HCT116 (cell line): ENCODE data around the gene MIEF2. TPM values are rescaled to one million over a fixed set of nuclear protein-coding genes. Genes with fewer than 3 reads are reported as not detected.

Experiments used
- ATAC-seq: fragments of 200-7000 bp; cut with Tn5 transposase; 2 replicates; pipeline ENCODE4 v1.9.1; 2020; ENCODE audit warnings: mild to moderate bottlenecking, moderate library complexity
- BruUV-seq: library from RNA; stranded (reverse); fragments of 400-500 nt; replicated peaks from 2 replicates; lab custom pipeline; 2021; lab: Mats Ljungman, UMichigan
- CTCF ChIA-PET: fragments of 300-600 bp; sonication (Branson Sonifier 250); formaldehyde crosslinking; loops from one replicate; lab custom pipeline; 2021; ENCODE audit warnings: antibody characterized with exemption; lab: Charles Lee
- POLR2A ChIA-PET: fragments of 300-600, 350-600 bp; sonication (Branson Sonifier 250); formaldehyde crosslinking; loops from one replicate; lab custom pipeline; 2021; ENCODE audit warnings: antibody characterized with exemption; lab: Charles Lee
- RAD21 ChIA-PET, 2 experiments: fragments of 300-600 bp; sonication (Branson Sonifier 250); formaldehyde crosslinking; loops; one replicate each; lab custom pipeline; 2023; ENCODE audit warnings: low total read pairs in 2 of 2; ENCODE audit not compliant: uncharacterized antibody in 2 of 2, unreplicated experiment in 2 of 2, low non-redundant PET in 1 of 2; lab: Charles Lee
- DNase-seq: peaks from one replicate; pipeline ENCODE4 v3.0.0-alpha.2; 2010; ENCODE audit warnings: low read depth, low spot score
- H2AFZ ChIP-seq: fragments of 200-600 bp; shearing (Covaris generic), sonication (generic); 2 replicates; pipeline ENCODE4 v1.6.1; 2017; ENCODE audit warnings: low read depth, mixed run types, mixed read lengths, antibody characterized with exemption, low read length; ENCODE audit not compliant: poor library complexity, severe bottlenecking
- H3K27ac ChIP-seq: 2 replicates; pipeline ENCODE4 v1.5.1; 2012; ENCODE audit warnings: low read depth, low read length
- H3K27me3 ChIP-seq: fragments of 200-600 bp; sonication (generic); 2 replicates; pipeline ENCODE4 v1.6.1; 2016; ENCODE audit warnings: mixed run types, low read length, mixed read lengths; ENCODE audit not compliant: insufficient read depth
- H3K36me3 ChIP-seq, 2 experiments: fragments of 200-500 bp in 1 of 2; fragments of 200-600 bp in 1 of 2; sonication (Bioruptor generic) in 1 of 2; sonication (generic) in 1 of 2; 2 replicates each; pipeline versions ENCODE4 v1.5.1 to v1.6.1; 2014 to 2016; ENCODE audit warnings: low read length in 2 of 2, inconsistent platforms in 1 of 2, mixed read lengths in 1 of 2, mixed run types in 1 of 2; ENCODE audit not compliant: insufficient read depth in 2 of 2, control insufficient read depth in 1 of 2
- H3K4me1 ChIP-seq, 2 experiments: fragments of 200-600 bp in 1 of 2; sonication (generic) in 1 of 2; 2 replicates each; pipeline versions ENCODE4 v1.5.1 to v1.6.1; 2012 to 2017; ENCODE audit warnings: low read length in 2 of 2, inconsistent platforms in 1 of 2, mild to moderate bottlenecking in 1 of 2, mixed read lengths in 1 of 2, mixed run types in 1 of 2, moderate library complexity in 1 of 2; ENCODE audit not compliant: insufficient read depth in 2 of 2, control insufficient read depth in 1 of 2
- H3K4me2 ChIP-seq: fragments of 200-600 bp; sonication (generic); 2 replicates; pipeline ENCODE4 v1.6.1; 2017; ENCODE audit warnings: mixed run types, low read length, mixed read lengths
- H3K4me3 ChIP-seq, 2 experiments: fragments of 200-600 bp in 1 of 2; sonication (generic) in 1 of 2; replicated peaks in 1 of 2; 2 replicates each; pipeline ENCODE4 v1.5.1; 2011 to 2016; ENCODE audit warnings: low read length in 2 of 2, control low read depth in 1 of 2, low read depth in 1 of 2, mild to moderate bottlenecking in 1 of 2, mixed read lengths in 1 of 2, mixed run types in 1 of 2
- H3K79me2 ChIP-seq: fragments of 200-600 bp; sonication (generic); 2 replicates; pipeline ENCODE4 v1.6.1; 2017; ENCODE audit warnings: mild to moderate bottlenecking, mixed run types, low read length, moderate library complexity, mixed read lengths; ENCODE audit not compliant: insufficient read depth
- H3K9ac ChIP-seq: fragments of 200-600 bp; sonication (generic); 2 replicates; pipeline ENCODE4 v1.6.1; 2016; ENCODE audit warnings: low read length, mixed read lengths
- H3K9me2 ChIP-seq: fragments of 200-600 bp; sonication (generic), shearing (Covaris generic); 2 replicates; pipeline ENCODE4 v1.6.1; 2017; ENCODE audit warnings: mixed run types, mild to moderate bottlenecking, moderate library complexity; ENCODE audit not compliant: insufficient read depth
- H3K9me3 ChIP-seq, 2 experiments: fragments of 200-500 bp in 1 of 2; fragments of 200-600 bp in 1 of 2; sonication (Bioruptor generic) in 1 of 2; sonication (generic) in 1 of 2; 2 replicates each; pipeline ENCODE4 v1.6.1; 2014 to 2017; ENCODE audit warnings: low read length in 2 of 2, mixed read lengths in 2 of 2, inconsistent platforms in 1 of 2, low read depth in 1 of 2, mild to moderate bottlenecking in 1 of 2, mixed run types in 1 of 2, moderate library complexity in 1 of 2; ENCODE audit not compliant: control insufficient read depth in 1 of 2, insufficient read depth in 1 of 2
- H4K20me1 ChIP-seq: fragments of 200-600 bp; sonication (generic), shearing (Covaris generic); 2 replicates; pipeline ENCODE4 v1.6.1; 2017; ENCODE audit warnings: mixed run types, mild to moderate bottlenecking, moderate library complexity; ENCODE audit not compliant: insufficient read depth
- ELF1 ChIP-seq: IDR thresholded peaks from 2 replicates; pipeline ENCODE4 v1.6.1; 2012; ENCODE audit warnings: low read depth, borderline replicate concordance
- EZH2phosphoT487 ChIP-seq: fragments of 200-600 bp; IDR thresholded peaks from 2 replicates; pipeline ENCODE4 v1.6.1; 2018; ENCODE audit warnings: antibody characterized with exemption, borderline replicate concordance
- FOSL1 ChIP-seq: IDR thresholded peaks from 2 replicates; pipeline ENCODE4 v1.6.1; 2012; ENCODE audit warnings: low read depth
- RAD21 ChIP-seq: IDR thresholded peaks from 2 replicates; pipeline ENCODE4 v1.6.1; 2012; ENCODE audit warnings: low read depth, mild to moderate bottlenecking
- SIN3A ChIP-seq: IDR thresholded peaks from 2 replicates; pipeline ENCODE4 v1.6.1; 2012; ENCODE audit warnings: low read depth
- SP1 ChIP-seq: IDR thresholded peaks from 2 replicates; pipeline ENCODE4 v1.6.1; 2012; ENCODE audit warnings: low read depth
- SRF ChIP-seq: IDR thresholded peaks from 2 replicates; pipeline ENCODE4 v1.6.1; 2012; ENCODE audit warnings: low read depth
- YY1 ChIP-seq: IDR thresholded peaks from 2 replicates; pipeline ENCODE4 v1.6.1; 2011; ENCODE audit warnings: low read length, low read depth, moderate library complexity, mild to moderate bottlenecking; ENCODE audit not compliant: insufficient replicate concordance; ENCODE audit errors: extremely low read depth
- ZBTB33 ChIP-seq: IDR thresholded peaks from 2 replicates; pipeline ENCODE4 v1.6.1; 2011; ENCODE audit warnings: mild to moderate bottlenecking, low read length, moderate library complexity; ENCODE audit not compliant: insufficient replicate concordance; ENCODE audit errors: extremely low read depth
- ZNF274 ChIP-seq: fragments of 200-500 bp; sonication (Bioruptor generic); IDR thresholded peaks from 2 replicates; pipeline ENCODE4 v1.6.1; 2014; ENCODE audit warnings: mild to moderate bottlenecking, low read depth, low read length, inconsistent platforms
- intact Hi-C: fragments of 100-400 bp; cut with micrococcal nuclease; formaldehyde crosslinking; loops from 2 replicates; pipeline ENCODE4 v1.10.0; 2022
- total RNA-seq: library from RNA; stranded (reverse); gene quantifications from one replicate; pipeline ENCODE4 v1.2.1, GENCODE V29; 2021; ENCODE audit not compliant: unreplicated experiment
- TF ChIP-seq, protein P1 (sequence below): IDR thresholded peaks from 2 replicates; pipeline ENCODE4 v1.6.1; 2012
- TF ChIP-seq, protein P2 (sequence below): IDR thresholded peaks from 2 replicates; pipeline ENCODE4 v1.6.1; 2012; ENCODE audit warnings: low read depth

The MIEF2 gene
- total RNA-seq, 1 experiment from 2014 or later, result 9.3 TPM

DNA sequence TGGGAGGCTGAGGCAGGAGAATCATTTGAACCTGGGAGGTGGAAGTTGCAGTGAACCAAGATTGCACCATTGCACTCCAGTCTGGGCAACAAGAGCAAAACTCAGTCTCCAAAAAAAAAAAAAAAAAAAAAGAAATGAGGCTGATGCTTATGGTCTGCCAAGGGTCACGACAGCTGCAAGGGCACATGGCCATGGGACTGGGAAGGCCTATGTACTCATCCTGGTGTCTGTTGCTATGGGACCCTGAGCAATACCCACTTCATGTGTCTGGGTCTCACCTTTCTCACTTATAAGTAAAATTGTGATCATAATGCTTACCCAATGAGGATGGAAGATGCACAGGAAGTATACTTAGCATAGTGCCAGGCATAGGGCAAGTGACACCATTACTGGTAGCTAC lies 16.6 kb downstream of the MIEF2 start:
- H3K36me3 ChIP-seq, result peaks cover 39 to 49% of the 10 kb centered on the region in 2 experiments
- no peak overlapping the region for H3K4me3 ChIP-seq
- BruUV-seq, result no TSS peak
- H3K27me3 ChIP-seq, result no peaks in the 10 kb centered on the region
- no peak for ATAC-seq
- no peaks in the 10 kb centered on the region for H4K20me1 ChIP-seq
- intact Hi-C loops, result no loop called here
- no peak overlapping the region for H3K9ac ChIP-seq
- no peaks in the 10 kb centered on the region for H3K4me1 ChIP-seq
- H2AFZ ChIP-seq, result no peak overlapping the region
- TF ChIP-seq, protein P1, sequence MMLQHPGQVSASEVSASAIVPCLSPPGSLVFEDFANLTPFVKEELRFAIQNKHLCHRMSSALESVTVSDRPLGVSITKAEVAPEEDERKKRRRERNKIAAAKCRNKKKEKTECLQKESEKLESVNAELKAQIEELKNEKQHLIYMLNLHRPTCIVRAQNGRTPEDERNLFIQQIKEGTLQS, result no peak
- no peak for TF ChIP-seq FOSL1
- no peak for TF ChIP-seq ZBTB33
- TF ChIP-seq, all 23 proteins: peak for 0
- H3K4me2 ChIP-seq, result no peak overlapping the region
- ChIA-PET POLR2A (no interaction called here), RAD21 (no interaction called here), CTCF (no interaction called here)
- H3K9me3 ChIP-seq, result no peaks in the 10 kb centered on the region
- H3K79me2 ChIP-seq, result no peaks in the 10 kb centered on the region
- H3K9me2 ChIP-seq, result no peaks in the 10 kb centered on the region
- no peak for DNase-seq
- no peak overlapping the region for H3K27ac ChIP-seq

- ChIA-PET CTCF (no interaction called here), RAD21 (no interaction called here), POLR2A (no interaction called here)
- H2AFZ ChIP-seq, result no peak overlapping the region
- no peak overlapping the region for H3K27ac ChIP-seq
- peaks cover 3% of the 10 kb centered on the region; the same call in 1 of the 2 replicates for H4K20me1 ChIP-seq
- intact Hi-C loops, result no loop called here
- no peak overlapping the region for H3K4me3 ChIP-seq
- H3K9me3 ChIP-seq, result no peaks in the 10 kb centered on the region
- no peak overlapping the region for H3K4me2 ChIP-seq
- H3K9me2 ChIP-seq, result no peaks in the 10 kb centered on the region
- no TSS peak for BruUV-seq
- peaks cover 49 to 63% of the 10 kb centered on the region in 2 experiments for H3K36me3 ChIP-seq
- H3K79me2 ChIP-seq, result no peaks in the 10 kb centered on the region; the same call in 1 of the 2 replicates
- H3K4me1 ChIP-seq, result no peaks in the 10 kb centered on the region
- no peak for DNase-seq
- H3K27me3 ChIP-seq, result no peaks in the 10 kb centered on the region
- H3K9ac ChIP-seq, result no peak overlapping the region
- no peak for ATAC-seq
- no peak for TF ChIP-seq ELF1
- TF ChIP-seq RAD21, result no peak
- TF ChIP-seq YY1, result no peak
- TF ChIP-seq EZH2phosphoT487, result no peak
- TF ChIP-seq, protein P2, sequence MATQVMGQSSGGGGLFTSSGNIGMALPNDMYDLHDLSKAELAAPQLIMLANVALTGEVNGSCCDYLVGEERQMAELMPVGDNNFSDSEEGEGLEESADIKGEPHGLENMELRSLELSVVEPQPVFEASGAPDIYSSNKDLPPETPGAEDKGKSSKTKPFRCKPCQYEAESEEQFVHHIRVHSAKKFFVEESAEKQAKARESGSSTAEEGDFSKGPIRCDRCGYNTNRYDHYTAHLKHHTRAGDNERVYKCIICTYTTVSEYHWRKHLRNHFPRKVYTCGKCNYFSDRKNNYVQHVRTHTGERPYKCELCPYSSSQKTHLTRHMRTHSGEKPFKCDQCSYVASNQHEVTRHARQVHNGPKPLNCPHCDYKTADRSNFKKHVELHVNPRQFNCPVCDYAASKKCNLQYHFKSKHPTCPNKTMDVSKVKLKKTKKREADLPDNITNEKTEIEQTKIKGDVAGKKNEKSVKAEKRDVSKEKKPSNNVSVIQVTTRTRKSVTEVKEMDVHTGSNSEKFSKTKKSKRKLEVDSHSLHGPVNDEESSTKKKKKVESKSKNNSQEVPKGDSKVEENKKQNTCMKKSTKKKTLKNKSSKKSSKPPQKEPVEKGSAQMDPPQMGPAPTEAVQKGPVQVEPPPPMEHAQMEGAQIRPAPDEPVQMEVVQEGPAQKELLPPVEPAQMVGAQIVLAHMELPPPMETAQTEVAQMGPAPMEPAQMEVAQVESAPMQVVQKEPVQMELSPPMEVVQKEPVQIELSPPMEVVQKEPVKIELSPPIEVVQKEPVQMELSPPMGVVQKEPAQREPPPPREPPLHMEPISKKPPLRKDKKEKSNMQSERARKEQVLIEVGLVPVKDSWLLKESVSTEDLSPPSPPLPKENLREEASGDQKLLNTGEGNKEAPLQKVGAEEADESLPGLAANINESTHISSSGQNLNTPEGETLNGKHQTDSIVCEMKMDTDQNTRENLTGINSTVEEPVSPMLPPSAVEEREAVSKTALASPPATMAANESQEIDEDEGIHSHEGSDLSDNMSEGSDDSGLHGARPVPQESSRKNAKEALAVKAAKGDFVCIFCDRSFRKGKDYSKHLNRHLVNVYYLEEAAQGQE, result no peak
- no peak for TF ChIP-seq SRF
- TF ChIP-seq SP1, result no peak
- no peak for TF ChIP-seq FOSL1
- TF ChIP-seq ZNF274, result no peak
- no peak for TF ChIP-seq ZBTB33
- TF ChIP-seq SIN3A, result no peak
Measured at GRCh38 chr17:18278867-18279266, 18.4 kb downstream of the MIEF2 start.
